OCI-LY7 (cell line): ENCODE results near the gene DDIAS. TPM values are rescaled to one million over a fixed set of nuclear protein-coding genes. Genes with fewer than 3 reads are reported as not detected.
A peak's percentile ranks its signal among the peaks of the same experiment; 100 is the strongest.
"Not testable (repeated sequence)": the region's sequence is repeated elsewhere in the genome, so short reads cannot be mapped to it uniquely, and the experiment has no call there.

ENCODE experiments used
- Bru-seq: library from RNA; stranded (reverse); fragments of 400-500 nt; gene quantifications from one replicate; lab custom pipeline; 2021; lab: Mats Ljungman, UMichigan
- BruChase-seq, 2 experiments: library from RNA; stranded (reverse); fragments of 400-500 nt; gene quantifications; one replicate each; lab custom pipeline; 2021; lab: Mats Ljungman, UMichigan
- BruUV-seq: library from RNA; stranded (reverse); fragments of 400-500 nt; replicated peaks from 2 replicates; lab custom pipeline; 2021; lab: Mats Ljungman, UMichigan
- CTCF ChIA-PET: fragments of 300-600 bp; sonication (Branson Sonifier 250); formaldehyde crosslinking; loops from one replicate; lab custom pipeline; 2022; ENCODE audit warnings: antibody characterized with exemption; ENCODE audit not compliant: unreplicated experiment; lab: Charles Lee
- POLR2A ChIA-PET: fragments of 300-600 bp; sonication (Branson Sonifier 250); formaldehyde crosslinking; loops from one replicate; lab custom pipeline; 2022; ENCODE audit warnings: antibody characterized with exemption; lab: Charles Lee
- DNase-seq: peaks from one replicate; pipeline ENCODE4 v3.0.0-alpha.2; 2015; ENCODE audit warnings: low spot score
- H2AFZ ChIP-seq: fragments of 200-600 bp; sonication (generic), shearing (Covaris generic); 2 replicates; pipeline ENCODE4 v1.6.1; 2014; ENCODE audit warnings: mild to moderate bottlenecking, antibody characterized with exemption, low read length, moderate library complexity
- H3K27ac ChIP-seq: fragments of 200-600 bp; sonication (generic); 2 replicates; pipeline ENCODE4 v1.5.1; 2014; ENCODE audit warnings: mixed run types, low read depth, mild to moderate bottlenecking, moderate library complexity, low read length, inconsistent platforms; ENCODE audit not compliant: poor library complexity, severe bottlenecking
- H3K36me3 ChIP-seq: fragments of 200-600 bp; sonication (generic); 2 replicates; pipeline ENCODE4 v1.6.1; 2014; ENCODE audit warnings: mild to moderate bottlenecking, antibody characterized with exemption, low read length, moderate library complexity, mixed read lengths; ENCODE audit not compliant: insufficient read depth
- H3K4me1 ChIP-seq: fragments of 200-600 bp; sonication (generic); 2 replicates; pipeline ENCODE4 v1.5.1; 2014; ENCODE audit warnings: mild to moderate bottlenecking, low read length; ENCODE audit not compliant: insufficient read depth, poor library complexity, severe bottlenecking
- H3K4me2 ChIP-seq: fragments of 200-600 bp; sonication (generic); 2 replicates; pipeline ENCODE4 v1.6.1; 2014; ENCODE audit warnings: mild to moderate bottlenecking, low read length
- H3K4me3 ChIP-seq: fragments of 200-600 bp; sonication (generic); 2 replicates; pipeline ENCODE4 v1.5.1; 2014; ENCODE audit warnings: mild to moderate bottlenecking, low read depth, low read length; ENCODE audit not compliant: poor library complexity, severe bottlenecking
- H3K79me2 ChIP-seq: fragments of 200-600 bp; sonication (generic); 2 replicates; pipeline ENCODE4 v1.6.1; 2016; ENCODE audit warnings: low read depth, mild to moderate bottlenecking, low read length, moderate library complexity, mixed read lengths; ENCODE audit not compliant: insufficient read depth
- H3K9me2 ChIP-seq: fragments of 200-600 bp; sonication (generic); 2 replicates; pipeline ENCODE4 v1.6.1; 2016; ENCODE audit warnings: mild to moderate bottlenecking, low read length, mixed read lengths; ENCODE audit not compliant: insufficient read depth
- H3K9me3 ChIP-seq: fragments of 200-600 bp; sonication (generic); 2 replicates; pipeline ENCODE4 v1.6.1; 2014; ENCODE audit warnings: mild to moderate bottlenecking, mixed run types, low read length, mixed read lengths
- H4K20me1 ChIP-seq: fragments of 200-600 bp; sonication (generic); 2 replicates; pipeline ENCODE4 v1.6.1; 2014; ENCODE audit warnings: mild to moderate bottlenecking, antibody characterized with exemption, low read length, moderate library complexity, mixed read lengths; ENCODE audit not compliant: insufficient read depth
- CTCF ChIP-seq: fragments of 200-600 bp; sonication (generic); conservative IDR thresholded peaks from 2 replicates; pipeline ENCODE4 v1.5.1; 2014; ENCODE audit warnings: mild to moderate bottlenecking, antibody characterized with exemption, low read length, moderate library complexity, mixed read lengths
- EZH2phosphoT487 ChIP-seq: fragments of 200-600 bp; sonication (generic); IDR thresholded peaks from 2 replicates; pipeline ENCODE4 v1.6.1; 2018; ENCODE audit warnings: low read depth, borderline replicate concordance, mild to moderate bottlenecking, mixed run types, antibody characterized with exemption, low read length, moderate library complexity, mixed read lengths
- intact Hi-C: fragments of 100-400 bp; cut with micrococcal nuclease; formaldehyde crosslinking; loops from one replicate; pipeline ENCODE4 v1.10.0; 2022; ENCODE audit not compliant: unreplicated experiment
- long read RNA-seq: library from polyadenylated mRNA; stranded (forward); transcript quantifications from one replicate; pipeline ENCODE4 v2.0.0, GENCODE V29; 2022
- total RNA-seq, 2 experiments: library from RNA; depleted of rRNA in 1 of 2; stranded (reverse); fragments of >200 nt in 1 of 2; shearing (Covaris generic) in 1 of 2; gene quantifications; 2 replicates each; pipeline ENCODE4 v1.2.3, GENCODE V29; 2014 to 2022

DDIAS gene, protein sequence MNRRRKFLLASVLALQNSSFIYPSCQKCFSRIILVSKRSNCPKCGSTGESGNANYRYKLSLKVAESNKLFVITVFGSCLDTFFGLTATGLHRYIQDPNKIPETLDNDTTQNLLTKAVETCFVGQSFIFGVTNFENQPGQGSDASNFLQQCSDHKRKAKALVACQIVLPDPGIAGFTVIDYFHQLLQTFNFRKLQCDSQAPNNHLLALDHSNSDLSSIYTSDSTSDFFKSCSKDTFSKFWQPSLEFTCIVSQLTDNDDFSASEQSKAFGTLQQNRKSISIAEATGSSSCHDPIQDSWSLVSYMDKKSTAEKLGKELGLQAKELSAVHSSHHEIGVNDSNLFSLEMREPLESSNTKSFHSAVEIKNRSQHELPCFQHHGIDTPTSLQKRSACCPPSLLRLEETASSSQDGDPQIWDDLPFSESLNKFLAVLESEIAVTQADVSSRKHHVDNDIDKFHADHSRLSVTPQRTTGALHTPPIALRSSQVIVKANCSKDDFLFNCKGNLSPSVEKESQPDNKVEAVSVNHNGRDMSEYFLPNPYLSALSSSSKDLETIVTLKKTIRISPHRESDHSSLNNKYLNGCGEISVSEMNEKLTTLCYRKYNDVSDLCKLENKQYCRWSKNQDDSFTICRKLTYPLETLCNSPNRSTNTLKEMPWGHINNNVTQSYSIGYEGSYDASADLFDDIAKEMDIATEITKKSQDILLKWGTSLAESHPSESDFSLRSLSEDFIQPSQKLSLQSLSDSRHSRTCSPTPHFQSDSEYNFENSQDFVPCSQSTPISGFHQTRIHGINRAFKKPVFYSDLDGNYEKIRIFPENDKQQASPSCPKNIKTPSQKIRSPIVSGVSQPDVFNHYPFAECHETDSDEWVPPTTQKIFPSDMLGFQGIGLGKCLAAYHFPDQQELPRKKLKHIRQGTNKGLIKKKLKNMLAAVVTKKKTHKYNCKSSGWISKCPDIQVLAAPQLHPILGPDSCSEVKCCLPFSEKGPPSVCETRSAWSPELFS
- total RNA-seq (2014; rRNA removed; shearing (Covaris generic)) (14.6 and 16.7 TPM in 2 replicates), total RNA-seq (2022) (23.1 and 30.9 TPM in 2 replicates), Bru-seq, nascent RNA (percentile 85 among the genes with signal in this experiment), BruChase-seq, experiment 1, labeled RNA remaining after a 6-hour chase (percentile 71 among the genes with signal in this experiment), BruChase-seq, experiment 2, labeled RNA remaining after a 2-hour chase (percentile 81 among the genes with signal in this experiment)
- long read RNA-seq, transcript DDIAS-202 (5 exons, 607 nt) = minor isoform, 8 of 119 reads
- long read RNA-seq, transcript DDIAS-211 (6 exons, 3,533 nt) = major isoform, 76 of 119 reads
- long read RNA-seq, partial matches to known transcripts = 12 of 119 reads
- long read RNA-seq, other reads (novel, unspliced or antisense) = 20 of 119 reads

- BruUV-seq = no TSS peak
- TF ChIP-seq EZH2phosphoT487 = no peak
- TF ChIP-seq CTCF = no peak
- peak; percentile 100 for DNase-seq
- H3K4me1 ChIP-seq = peaks cover 57% of the 10 kb centered on the region
- H4K20me1 ChIP-seq = peaks cover 18% of the 10 kb centered on the region; the same call in 1 of the 2 replicates
- H3K9me2 ChIP-seq = no peaks in the 10 kb centered on the region
- no peaks in the 10 kb centered on the region for H3K9me3 ChIP-seq
- peak within 1 kb of the TSS; percentile 67 for H3K27ac ChIP-seq
- intact Hi-C loops = loop anchor here (2.0 to 10.0 kb wide), 3 partner anchors 255 to 383 kb away; partner anchors contain the start of genes ANKRD42 and PCF11
- POLR2A ChIA-PET = interaction anchor here (0.6 to 4.6 kb wide), 43 partner anchors 9 to 876 kb away, joined by 3 to 36 read pairs (median 3); partner anchors contain the start of genes PCF11 and RAB30
- H3K36me3 ChIP-seq = no peaks in the 10 kb centered on the region; the same call in none of the 2 replicates
- H3K4me3 ChIP-seq = peak within 1 kb of the TSS; percentile 79
- peak within 1 kb of the TSS; percentile 83 for H3K4me2 ChIP-seq
- H3K79me2 ChIP-seq = peaks cover 51% of the 10 kb centered on the region
- CTCF ChIA-PET = interaction anchor here (0.6 to 1.4 kb wide), 7 partner anchors 9 to 391 kb away, joined by 3 to 5 read pairs (median 4); no protein-coding TSS in a partner anchor
- peak within 1 kb of the TSS; percentile 80 for H2AFZ ChIP-seq
These were observed at the start of gene DDIAS for GRCh38 chr11:82901165-82901921. DDIAS (plus strand) TSS chr11:82901736; CDS start chr11:82914739, 13,003 bp downstream.

DNA sequence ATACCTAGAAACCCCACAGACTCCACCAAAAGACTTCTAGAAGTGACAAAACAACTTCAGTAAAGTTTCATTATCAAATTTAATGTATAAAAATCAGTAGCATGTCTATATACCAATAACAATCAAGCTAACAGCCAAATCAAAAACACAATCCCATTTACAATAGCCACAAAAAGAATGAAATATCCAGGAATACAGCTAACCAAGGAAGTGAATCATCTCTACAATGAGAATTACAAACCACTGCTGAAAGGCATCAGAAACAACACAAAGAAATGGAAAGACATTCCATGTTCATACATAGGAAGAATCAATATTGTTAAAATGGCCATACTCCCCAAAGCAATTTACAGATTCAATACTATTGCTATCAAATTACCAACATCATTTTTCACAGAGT, 47.3 kb upstream of the DDIAS start:
- H3K4me2 ChIP-seq = no peak overlapping the region
- intact Hi-C loops = no loop called here
- H3K36me3 ChIP-seq = no peaks in the 10 kb centered on the region
- CTCF ChIA-PET = no interaction called here
- no peak overlapping the region for H3K27ac ChIP-seq
- no peak for TF ChIP-seq EZH2phosphoT487
- no peak for TF ChIP-seq CTCF
- H3K4me1 ChIP-seq = no peaks in the 10 kb centered on the region
- POLR2A ChIA-PET = no interaction called here
- no peaks in the 10 kb centered on the region for H4K20me1 ChIP-seq
- H3K4me3 ChIP-seq = no peak overlapping the region
- no peaks in the 10 kb centered on the region for H3K9me3 ChIP-seq
- H3K9me2 ChIP-seq = no peaks in the 10 kb centered on the region
- no peaks in the 10 kb centered on the region for H3K79me2 ChIP-seq
- no peak overlapping the region for H2AFZ ChIP-seq
- DNase-seq = no peak
- no TSS peak for BruUV-seq

- H2AFZ ChIP-seq, H3K4me1 ChIP-seq, POLR2A ChIA-PET, DNase-seq, H3K4me2 ChIP-seq, BruUV-seq, H3K36me3 ChIP-seq, intact Hi-C loops, H3K9me3 ChIP-seq, H3K27ac ChIP-seq, H3K9me2 ChIP-seq, H3K79me2 ChIP-seq, H4K20me1 ChIP-seq, H3K4me3 ChIP-seq, CTCF ChIA-PET: not testable (repeated sequence)
These were observed 46.6 kb upstream of the DDIAS start for GRCh38 chr11:82854916-82855315.
